ENCODE measurements around the gene EMC8. TPM values are rescaled to one million over a fixed set of nuclear protein-coding genes. Genes with fewer than 3 reads are reported as not detected.

Gene EMC8
- total RNA-seq, 1 donor from 2014 or later: 35.5 TPM

GRCh38 chr16:85765767-85766166 lies 33.6 kb downstream of the EMC8 start:
- DNase-seq (ENCODE audit: extremely low spot score, unreplicated experiment): no peak
- H3K4me3 Mint-ChIP-seq (ENCODE audit: unreplicated experiment): no peak overlapping the region
- H3K36me3 Mint-ChIP-seq (ENCODE audit: unreplicated experiment): peaks cover 2% of the 10 kb centered on the region
- H3K27me3 Mint-ChIP-seq (ENCODE audit: unreplicated experiment): peaks cover 2% of the 10 kb centered on the region
- no peak for TF ChIP-seq CTCF (IDR thresholded peaks at IDR 0.05)
- H3K27ac Mint-ChIP-seq (ENCODE audit: unreplicated experiment): no peak overlapping the region
- no peaks in the 10 kb centered on the region for H3K9me3 Mint-ChIP-seq (ENCODE audit: unreplicated experiment)
- H3K4me1 Mint-ChIP-seq (ENCODE audit: unreplicated experiment): peaks cover 12% of the 10 kb centered on the region

- Mint-ChIP-seq H3K9me3 (ENCODE audit: unreplicated experiment) (no peaks in the 10 kb centered on the region), H3K27me3 (ENCODE audit: unreplicated experiment) (peaks cover 5% of the 10 kb centered on the region), H3K4me3 (ENCODE audit: unreplicated experiment) (no peak overlapping the region), H3K36me3 (ENCODE audit: unreplicated experiment) (peaks cover 2% of the 10 kb centered on the region), H3K4me1 (ENCODE audit: unreplicated experiment) (peaks cover 12% of the 10 kb centered on the region), H3K27ac (ENCODE audit: unreplicated experiment) (no peak overlapping the region)
- TF ChIP-seq CTCF (IDR thresholded peaks at IDR 0.05): no peak
- DNase-seq (ENCODE audit: extremely low spot score, unreplicated experiment): no peak
Observed at GRCh38 chr16:85765211-85765610, 34.1 kb downstream of the EMC8 start.

DNA sequence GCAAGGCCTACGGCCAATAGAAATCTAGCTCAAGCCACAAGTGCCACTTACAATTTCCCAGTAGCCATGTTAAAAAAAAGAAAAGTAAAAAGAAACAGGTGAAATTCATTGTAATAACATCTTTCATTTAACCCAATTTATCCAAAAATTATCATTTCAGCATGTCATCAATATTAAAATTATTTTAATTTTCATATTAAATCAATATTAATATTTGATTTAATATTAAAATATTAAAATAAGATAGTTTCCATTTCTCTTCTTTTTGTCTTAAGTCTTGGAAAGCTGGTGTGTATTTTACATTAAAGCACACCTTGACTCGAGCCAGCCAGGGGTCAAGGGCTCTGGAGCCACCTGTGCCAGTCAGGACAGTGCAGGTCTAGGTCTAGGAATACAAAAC lies 35.7 kb downstream of the EMC8 start:
- Mint-ChIP-seq H3K36me3 (ENCODE audit: unreplicated experiment) (peaks cover 2% of the 10 kb centered on the region), H3K4me1 (ENCODE audit: unreplicated experiment) (peaks cover 14% of the 10 kb centered on the region), H3K27ac (ENCODE audit: unreplicated experiment) (no peak overlapping the region), H3K27me3 (ENCODE audit: unreplicated experiment) (peaks cover 12% of the 10 kb centered on the region), H3K9me3 (ENCODE audit: unreplicated experiment) (no peaks in the 10 kb centered on the region), H3K4me3 (ENCODE audit: unreplicated experiment) (no peak overlapping the region)
- DNase-seq (ENCODE audit: extremely low spot score, unreplicated experiment): no peak
- TF ChIP-seq CTCF (IDR thresholded peaks at IDR 0.05): no peak

GRCh38 chr16:85762970-85763369 lies 36.4 kb downstream of the EMC8 start:
- no peak for DNase-seq (ENCODE audit: extremely low spot score, unreplicated experiment)
- no peak overlapping the region for H3K4me3 Mint-ChIP-seq (ENCODE audit: unreplicated experiment)
- peaks cover 11% of the 10 kb centered on the region for H3K4me1 Mint-ChIP-seq (ENCODE audit: unreplicated experiment)
- H3K9me3 Mint-ChIP-seq (ENCODE audit: unreplicated experiment): no peaks in the 10 kb centered on the region
- no peak for TF ChIP-seq CTCF (IDR thresholded peaks at IDR 0.05)
- peaks cover 2% of the 10 kb centered on the region for H3K36me3 Mint-ChIP-seq (ENCODE audit: unreplicated experiment)
- H3K27me3 Mint-ChIP-seq (ENCODE audit: unreplicated experiment): peaks cover 12% of the 10 kb centered on the region
- no peak overlapping the region for H3K27ac Mint-ChIP-seq (ENCODE audit: unreplicated experiment)

GRCh38 chr16:85761861-85762260 lies 37.5 kb downstream of the EMC8 start:
- Mint-ChIP-seq H3K9me3 (ENCODE audit: unreplicated experiment) (no peaks in the 10 kb centered on the region), H3K27ac (ENCODE audit: unreplicated experiment) (no peak overlapping the region), H3K36me3 (ENCODE audit: unreplicated experiment) (peaks cover 2% of the 10 kb centered on the region), H3K4me1 (ENCODE audit: unreplicated experiment) (peaks cover 13% of the 10 kb centered on the region), H3K27me3 (ENCODE audit: unreplicated experiment) (peaks cover 12% of the 10 kb centered on the region), H3K4me3 (ENCODE audit: unreplicated experiment) (no peak overlapping the region)
- no peak for DNase-seq (ENCODE audit: extremely low spot score, unreplicated experiment)
- no peak for TF ChIP-seq CTCF (IDR thresholded peaks at IDR 0.05)

All from osteocyte (in vitro differentiated cells).